DMS153 treated with DMSO at 0.1 percent for 48 hours (cell line): ENCODE measurements around the gene FOXP1.

Experiments used
- DNase-seq: peaks from one replicate; lab custom pipeline; 2025; ENCODE audit not compliant: unreplicated experiment; lab: John Stamatoyannopoulos, UW

The FOXP1 gene

GRCh38 chr3:71565316-71565715 lies 18.2 kb downstream of the FOXP1 start:
- DNase-seq: no peak

DNA sequence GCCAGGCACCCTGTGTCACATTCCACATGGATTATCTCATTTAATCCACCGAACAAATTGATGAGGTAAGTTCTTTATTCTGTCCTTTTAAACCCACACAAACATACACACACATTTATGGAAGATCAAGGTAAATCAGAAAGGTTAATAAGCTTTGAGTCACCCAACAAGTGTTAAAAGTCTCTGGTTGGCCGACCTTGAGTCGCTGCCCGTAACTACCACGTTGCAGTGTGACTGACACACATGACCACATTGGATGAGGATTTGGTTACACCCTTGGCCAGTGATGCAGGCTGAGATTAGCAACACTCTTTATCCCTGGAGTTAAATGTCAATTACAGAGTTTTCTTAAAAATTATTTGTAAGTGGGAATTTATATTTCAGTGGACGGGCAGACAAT lies 19.2 kb downstream of the FOXP1 start:
- DNase-seq: no peak

DNA sequence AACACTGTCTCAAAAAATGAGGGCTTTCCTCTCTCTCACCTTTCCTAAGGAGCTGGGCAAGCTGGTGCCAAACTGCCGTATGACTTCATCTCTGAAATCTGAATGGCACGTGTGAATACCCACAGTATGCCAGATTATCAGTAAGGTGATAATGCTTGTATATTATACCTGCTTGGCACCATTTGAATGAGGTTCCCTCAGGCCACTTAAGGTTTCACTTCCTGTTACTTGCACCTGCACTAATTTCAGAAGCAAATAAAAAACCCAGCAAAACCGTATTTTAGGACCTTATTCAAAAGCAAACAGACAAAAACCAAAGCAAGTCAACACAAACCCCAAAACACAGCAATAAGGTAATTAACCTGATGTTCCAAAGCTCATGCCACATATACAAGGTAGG lies 19.7 kb downstream of the FOXP1 start:
- DNase-seq: no peak

DNA sequence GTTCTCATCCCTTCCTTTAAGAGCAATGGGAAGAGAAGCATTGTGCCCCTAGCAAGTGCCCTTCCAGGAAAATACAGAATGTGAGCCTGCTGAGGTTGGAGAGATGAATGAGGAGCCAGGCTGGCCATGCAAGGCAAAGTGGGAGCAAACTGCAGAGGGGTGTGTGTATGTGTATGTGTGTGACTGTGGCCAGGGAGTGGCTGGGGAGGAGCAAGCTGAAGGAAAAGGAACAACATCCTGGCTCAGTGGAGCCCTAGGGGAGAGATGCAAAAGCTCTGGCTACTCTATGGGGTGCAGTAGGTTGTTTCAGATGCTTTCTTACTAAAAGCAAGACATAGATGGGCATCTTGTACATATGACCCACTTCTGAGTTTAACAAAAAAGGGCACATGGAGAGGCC lies 20.6 kb downstream of the FOXP1 start:
- DNase-seq: no peak

DNA sequence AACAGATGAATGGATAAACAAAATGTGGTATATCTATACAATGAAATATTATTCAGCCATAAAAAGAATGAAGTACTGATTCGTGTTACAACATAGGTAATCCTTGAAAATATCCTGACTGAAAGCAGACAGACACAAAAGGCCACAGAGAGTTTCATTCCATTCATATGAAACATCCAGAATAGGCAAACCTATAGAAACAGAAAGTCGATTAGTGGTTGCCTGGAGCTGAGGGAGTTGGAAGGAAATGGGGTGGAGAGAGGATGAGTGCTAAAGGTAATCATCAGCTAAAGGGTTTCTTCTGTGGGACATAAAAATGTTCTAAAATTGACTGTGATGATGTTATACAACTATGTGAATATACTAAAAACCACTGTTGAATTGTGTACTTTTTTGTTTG lies 22.9 kb downstream of the FOXP1 start:
- no peak for DNase-seq

DNA sequence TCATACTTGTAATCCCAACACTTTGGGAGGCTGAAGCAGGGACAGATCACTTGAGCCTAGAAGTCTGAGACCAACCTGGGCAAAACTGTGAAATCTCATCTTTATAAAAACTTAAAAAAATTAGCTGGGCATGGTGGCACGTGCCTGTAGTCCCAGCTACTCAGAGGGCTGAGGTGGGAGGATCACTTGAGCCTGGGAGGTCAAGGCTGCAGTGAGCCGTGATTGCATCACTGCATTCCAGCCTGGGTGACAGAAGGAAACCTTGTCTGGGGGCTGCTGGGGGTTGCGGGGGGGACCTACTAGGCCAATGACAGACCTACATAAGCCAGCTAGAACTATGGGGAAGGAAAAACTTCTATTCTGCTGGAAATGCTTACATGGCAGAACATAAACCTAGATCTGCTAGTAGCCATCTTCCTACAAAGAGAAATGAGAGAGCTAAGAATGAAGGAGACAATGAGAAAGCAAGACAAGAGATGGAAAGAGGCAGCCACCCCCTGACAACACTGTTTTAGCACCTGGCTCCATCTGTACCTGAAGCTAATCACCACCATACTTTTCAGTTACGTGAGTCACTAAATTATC lies 23.9 kb downstream of the FOXP1 start:
- no peak for DNase-seq

- no peak for DNase-seq
Measured at GRCh38 chr3:71559021-71559420, 24.5 kb downstream of the FOXP1 start.

DNA sequence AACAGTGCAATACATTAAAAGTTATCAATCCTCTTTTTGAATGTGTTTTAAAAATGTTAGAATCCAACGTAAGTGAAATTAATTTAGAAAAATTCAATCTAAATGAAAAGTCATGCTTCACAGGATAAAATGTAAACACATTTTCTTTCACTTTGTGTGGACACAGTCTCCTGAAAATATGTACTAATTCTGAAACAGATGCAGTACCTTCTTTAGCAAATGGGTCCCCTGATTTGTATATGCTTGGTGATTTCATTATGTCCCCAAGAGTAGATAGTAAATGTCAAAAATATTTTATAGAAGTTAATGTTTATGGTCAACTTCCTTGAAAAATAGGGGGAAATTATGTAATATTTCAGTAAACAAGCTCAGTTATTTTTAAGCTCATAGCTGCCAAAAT lies 28.9 kb downstream of the FOXP1 start:
- DNase-seq: no peak

DNA sequence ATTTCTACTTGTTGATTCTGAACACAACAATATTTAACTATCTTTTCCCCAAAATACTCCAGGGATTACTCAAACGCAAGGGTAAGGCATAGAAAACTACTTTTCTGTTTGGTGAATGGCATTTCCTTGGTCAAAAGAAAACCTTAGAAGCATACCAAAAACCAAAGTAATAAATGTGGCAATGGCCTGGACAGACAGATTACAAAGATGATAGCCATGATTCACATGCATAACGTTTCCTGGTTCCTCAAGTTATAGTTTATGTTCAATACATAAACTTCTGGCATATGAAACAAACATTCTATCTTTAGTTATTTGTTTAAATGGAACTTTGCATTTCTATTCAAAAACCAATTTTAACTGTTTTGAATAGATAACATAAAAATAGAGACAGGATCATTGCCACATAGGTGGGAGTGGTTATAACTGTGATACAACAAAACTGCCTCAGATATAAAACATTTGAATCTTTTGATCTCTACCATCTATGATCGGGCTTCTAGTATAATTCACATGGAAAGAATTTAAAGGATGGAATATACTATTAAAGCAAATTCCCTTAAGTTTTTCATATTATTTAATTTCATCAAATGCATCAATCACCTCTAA lies 32.1 kb downstream of the FOXP1 start:
- no peak for DNase-seq

- no peak for DNase-seq
Measured at GRCh38 chr3:71549951-71550350, 33.6 kb downstream of the FOXP1 start.

DNA sequence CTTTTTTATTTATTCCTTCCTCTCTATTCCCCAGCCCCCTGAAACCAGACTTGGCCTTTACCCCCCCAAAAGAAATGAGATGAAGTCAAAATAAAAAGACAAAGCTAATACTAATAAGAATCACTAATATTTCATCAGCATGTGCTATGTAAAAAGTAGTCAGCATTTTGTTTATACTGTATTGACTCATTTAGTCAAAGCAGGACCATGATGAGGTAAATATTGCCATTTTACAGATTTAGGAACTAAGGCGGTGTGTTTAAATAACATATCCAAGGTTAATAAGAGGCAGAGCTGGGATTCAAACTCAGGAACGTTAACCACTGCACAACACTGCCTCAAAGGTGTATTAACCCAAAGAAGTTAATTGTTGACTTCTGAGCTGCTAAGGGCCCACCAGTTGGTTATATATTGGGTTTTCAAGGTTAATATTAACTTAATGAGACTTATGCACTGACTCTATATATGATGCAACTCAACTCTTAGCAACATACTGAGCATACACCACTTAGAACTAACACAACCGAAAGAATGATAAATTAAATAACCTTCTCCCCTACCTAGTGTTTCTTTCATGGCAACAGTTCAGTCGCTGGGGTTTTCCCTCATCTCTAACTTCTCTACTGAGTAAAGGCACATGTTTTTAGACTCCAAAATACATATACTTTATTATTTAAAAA lies 34.7 kb downstream of the FOXP1 start:
- DNase-seq: no peak

- no peak for DNase-seq
Measured at GRCh38 chr3:71547249-71548198, 36.0 kb downstream of the FOXP1 start.

DNA sequence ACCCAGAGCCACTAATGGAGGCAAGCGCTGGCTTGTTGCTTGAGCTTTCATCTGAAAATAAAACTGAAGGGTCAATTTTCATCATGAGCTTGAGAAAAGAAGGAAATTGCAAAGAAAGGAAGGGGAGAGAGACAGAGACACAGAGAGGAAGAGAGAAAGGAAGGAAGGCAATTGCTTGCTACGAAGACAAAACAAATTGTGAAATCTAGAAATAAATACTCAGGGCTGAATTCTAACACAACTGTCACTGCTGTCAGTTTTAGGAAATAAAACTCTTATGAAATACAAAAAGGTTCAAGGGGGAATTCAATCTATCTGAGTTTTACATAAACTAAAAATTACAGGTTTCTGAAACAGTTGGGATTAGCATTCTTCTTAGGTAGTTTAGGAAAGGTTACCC lies 36.7 kb downstream of the FOXP1 start:
- DNase-seq: no peak

GRCh38 chr3:71545330-71545729 lies 38.2 kb downstream of the FOXP1 start:
- DNase-seq: no peak

DNA sequence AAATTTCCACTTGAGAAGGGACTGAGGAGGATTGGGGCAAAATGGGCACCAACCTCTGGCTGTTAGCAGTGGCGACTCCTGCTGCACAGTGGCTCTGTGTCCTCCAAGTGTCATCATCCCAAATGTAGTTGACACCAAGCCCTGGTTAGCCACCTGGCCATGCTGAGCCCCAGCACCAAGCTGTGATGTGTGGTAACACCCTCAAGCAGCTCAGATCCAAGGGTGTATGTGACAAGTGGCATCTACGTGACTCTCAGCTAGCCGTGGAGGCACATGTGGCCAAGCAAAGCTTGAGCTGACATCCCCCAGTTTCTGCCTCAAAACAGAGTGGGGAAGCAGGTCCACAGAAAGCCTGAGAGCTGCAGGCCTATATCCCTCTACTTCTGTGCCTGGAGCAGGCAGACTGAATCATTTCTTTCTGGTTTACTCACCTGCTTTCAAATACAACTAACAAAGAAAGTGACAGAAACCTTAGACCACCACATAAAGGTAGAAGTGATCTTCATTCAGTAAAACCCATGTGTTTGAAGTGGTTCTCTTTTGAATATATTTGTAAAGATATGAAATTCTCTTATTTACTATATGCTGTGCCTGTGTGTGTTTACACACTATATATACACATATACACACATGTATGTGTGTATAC lies 40.0 kb downstream of the FOXP1 start:
- no peak for DNase-seq

GRCh38 chr3:71542521-71543370 lies 40.8 kb downstream of the FOXP1 start:
- DNase-seq: peak; percentile 32

DNA sequence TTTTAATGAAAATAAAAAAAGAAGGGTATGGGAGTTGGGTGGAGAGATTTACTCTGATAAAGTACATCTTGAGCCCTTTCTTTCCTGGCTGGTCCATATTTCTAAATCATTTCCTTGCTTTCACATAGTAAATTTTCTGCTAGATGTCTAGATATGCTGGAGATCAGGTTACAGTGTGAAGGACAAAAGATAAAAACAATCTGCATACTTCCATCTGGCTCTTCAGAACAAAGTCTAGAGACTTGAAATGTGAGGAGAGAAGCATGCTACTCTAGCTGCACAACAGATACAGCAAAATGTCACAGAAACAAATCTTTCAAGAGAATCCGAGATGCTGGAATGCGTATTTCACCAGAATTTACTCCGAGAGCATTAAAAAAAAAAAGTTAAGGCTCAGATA lies 42.2 kb downstream of the FOXP1 start:
- DNase-seq: no peak

DNA sequence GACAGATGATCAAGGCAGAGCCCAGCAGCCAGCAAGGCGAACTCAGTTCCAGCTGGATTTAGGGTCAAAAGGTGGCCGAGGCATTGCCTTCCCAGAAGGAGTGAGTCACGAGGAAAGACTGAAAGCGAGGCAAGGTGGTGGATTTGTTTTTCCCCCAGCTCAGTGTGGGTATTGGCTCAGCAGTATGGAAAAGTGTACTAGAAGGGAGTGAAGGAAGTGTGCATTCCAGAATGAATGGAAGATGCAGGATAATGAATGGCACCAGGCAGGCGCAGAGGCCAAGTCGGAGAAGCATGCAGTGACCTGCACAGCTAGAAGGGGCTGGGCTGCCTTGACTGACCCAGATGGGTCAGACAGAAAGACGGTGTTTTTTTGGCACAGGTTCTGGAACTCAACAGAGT lies 46.3 kb downstream of the FOXP1 start:
- no peak for DNase-seq

GRCh38 chr3:71536376-71536965 lies 47.1 kb downstream of the FOXP1 start:
- DNase-seq: no peak

GRCh38 chr3:71533588-71533987 lies 49.9 kb downstream of the FOXP1 start:
- DNase-seq: no peak
